ENCODE results near the gene TNFRSF14. TPM values are rescaled to one million over a fixed set of nuclear protein-coding genes. Genes with fewer than 3 reads are reported as not detected.

Gene TNFRSF14
- polyA plus RNA-seq, 1 donor from 2014 or later: 63.3 TPM

- Mint-ChIP-seq H3K36me3 (peaks cover 3% of the 10 kb centered on the region), H3K4me1 (peaks cover 0 to 6% (median 0%) of the 10 kb centered on the region in 3 donors), H3K27ac (no peak overlapping the region), H3K4me3 (no peak overlapping the region), H3K27me3 (peaks cover 11% of the 10 kb centered on the region), H3K9me3 (peaks cover 0 to 3% (median 0%) of the 10 kb centered on the region in 3 donors)
Observed at GRCh38 chr1:2605509-2606395, 49.6 kb downstream of the TNFRSF14 start.

GRCh38 chr1:2606396-2606880, 50.3 kb downstream of the TNFRSF14 start:
- peaks cover 0 to 2% (median 0%) of the 10 kb centered on the region in 3 donors for H3K4me1 Mint-ChIP-seq
- H3K4me3 Mint-ChIP-seq: no peak overlapping the region

GRCh38 chr1:2606881-2607621, 50.9 kb downstream of the TNFRSF14 start:
- peaks cover 3% of the 10 kb centered on the region for H3K36me3 Mint-ChIP-seq
- no peak overlapping the region for H3K27ac Mint-ChIP-seq
- H3K4me3 Mint-ChIP-seq: no peak overlapping the region
- H3K9me3 Mint-ChIP-seq: no peaks in the 10 kb centered on the region
- no peaks in the 10 kb centered on the region for H3K4me1 Mint-ChIP-seq
- H3K27me3 Mint-ChIP-seq: peaks cover 8% of the 10 kb centered on the region

More at GRCh38 chr1:2606396-2606880, 50.3 kb downstream of the TNFRSF14 start:
- Mint-ChIP-seq H3K27ac (no peak overlapping the region), H3K9me3 (no peaks in the 10 kb centered on the region), H3K36me3 (peaks cover 3% of the 10 kb centered on the region), H3K27me3 (peaks cover 10% of the 10 kb centered on the region)

GRCh38 chr1:2607641-2608091, 51.5 kb downstream of the TNFRSF14 start:
- Mint-ChIP-seq H3K27me3 (peaks cover 8% of the 10 kb centered on the region), H3K27ac (no peak overlapping the region), H3K4me1 (peaks cover 0 to 4% (median 0%) of the 10 kb centered on the region in 3 donors), H3K9me3 (peaks cover 0 to 2% (median 0%) of the 10 kb centered on the region in 3 donors), H3K4me3 (no peak overlapping the region), H3K36me3 (peaks cover 2% of the 10 kb centered on the region)

GRCh38 chr1:2609319-2610035, 53.3 kb downstream of the TNFRSF14 start:
- Mint-ChIP-seq H3K4me1 (peaks cover 0 to 4% (median 0%) of the 10 kb centered on the region in 3 donors), H3K4me3 (no peak overlapping the region), H3K27me3 (peaks cover 5% of the 10 kb centered on the region), H3K27ac (no peak overlapping the region), H3K9me3 (peaks cover 3 to 10% (median 8%) of the 10 kb centered on the region in 3 donors), H3K36me3 (no peaks in the 10 kb centered on the region)

DNA sequence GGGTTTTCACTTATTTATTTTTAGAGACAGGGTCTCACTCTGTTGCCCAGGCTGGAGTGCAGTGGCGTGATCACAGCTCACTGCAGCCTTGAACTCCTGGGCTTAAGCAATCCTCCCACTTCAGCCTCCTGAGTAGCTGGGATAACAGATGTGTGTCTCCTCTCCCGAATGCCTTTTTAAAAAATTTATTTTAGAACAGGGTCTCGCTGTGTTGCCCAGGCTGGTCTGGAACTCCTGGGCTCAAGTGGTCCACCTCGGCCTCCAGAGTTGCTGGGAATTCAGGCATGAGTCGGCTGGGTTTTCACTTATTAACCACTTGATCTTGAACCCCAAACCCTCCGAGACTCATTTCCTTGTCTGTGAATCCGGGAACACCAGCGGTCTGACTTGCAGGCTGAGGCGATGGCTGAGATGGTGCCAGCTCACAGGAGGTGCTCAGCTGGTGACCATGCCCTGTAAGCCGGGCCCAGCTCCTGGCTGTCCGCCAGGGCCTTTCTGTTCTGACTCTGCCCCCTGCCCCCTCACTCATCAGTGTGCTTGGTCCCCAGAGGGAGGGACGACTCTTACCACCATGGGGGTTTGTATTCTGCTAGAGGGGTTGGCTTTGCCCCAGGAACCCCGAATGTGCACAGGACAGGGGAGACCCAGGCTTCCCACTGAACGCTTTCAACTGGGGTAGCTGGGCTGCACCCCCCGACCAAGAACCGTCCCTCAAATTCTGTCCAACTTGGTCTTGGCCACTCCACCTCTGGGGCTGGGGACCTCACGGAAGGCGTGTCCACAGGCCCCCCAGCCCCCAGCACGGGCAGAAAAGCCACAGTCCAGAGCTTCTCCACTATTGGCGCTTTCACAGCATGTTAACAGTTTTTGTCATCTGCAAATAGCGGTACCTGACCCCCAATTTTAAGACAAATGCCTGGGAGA, 54.1 kb downstream of the TNFRSF14 start:
- H3K4me3 Mint-ChIP-seq: peak overlapping the region in 1 of 4 donors; percentile 52
- no peak overlapping the region for H3K27ac Mint-ChIP-seq
- no peaks in the 10 kb centered on the region for H3K36me3 Mint-ChIP-seq
- peaks cover 0 to 5% (median 0%) of the 10 kb centered on the region in 3 donors for H3K4me1 Mint-ChIP-seq
- peaks cover 5% of the 10 kb centered on the region for H3K27me3 Mint-ChIP-seq
- H3K9me3 Mint-ChIP-seq: peaks cover 3 to 16% (median 11%) of the 10 kb centered on the region in 3 donors

DNA sequence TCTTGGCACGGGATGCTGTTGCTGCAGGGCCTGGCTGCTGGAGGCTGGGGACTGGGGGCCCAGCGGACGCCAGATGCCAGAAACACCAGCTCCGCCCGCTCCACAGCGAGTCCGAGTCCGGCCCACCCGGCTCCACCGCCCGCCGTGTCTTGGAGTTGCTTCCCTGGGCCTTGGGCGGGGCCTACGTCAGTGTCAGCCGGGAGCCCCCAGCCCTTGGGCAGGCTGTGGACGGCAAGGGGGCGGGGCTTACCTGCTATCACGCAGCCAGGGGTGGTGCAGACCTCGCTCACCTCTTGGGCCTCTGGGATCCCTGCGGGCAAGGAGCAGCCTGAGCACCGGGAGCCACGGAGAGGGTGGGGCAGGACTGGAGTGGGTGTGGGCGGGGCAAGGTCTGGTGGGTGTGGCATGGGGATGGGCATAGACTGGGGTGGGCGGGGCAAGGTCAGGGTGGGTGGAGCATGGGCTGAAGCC, 54.9 kb downstream of the TNFRSF14 start:
- Mint-ChIP-seq H3K9me3 (peaks cover 3 to 21% (median 13%) of the 10 kb centered on the region in 3 donors), H3K36me3 (no peaks in the 10 kb centered on the region), H3K27me3 (peaks cover 5% of the 10 kb centered on the region), H3K4me1 (peaks cover 0 to 5% (median 0%) of the 10 kb centered on the region in 3 donors), H3K27ac (no peak overlapping the region), H3K4me3 (no peak overlapping the region)

DNA sequence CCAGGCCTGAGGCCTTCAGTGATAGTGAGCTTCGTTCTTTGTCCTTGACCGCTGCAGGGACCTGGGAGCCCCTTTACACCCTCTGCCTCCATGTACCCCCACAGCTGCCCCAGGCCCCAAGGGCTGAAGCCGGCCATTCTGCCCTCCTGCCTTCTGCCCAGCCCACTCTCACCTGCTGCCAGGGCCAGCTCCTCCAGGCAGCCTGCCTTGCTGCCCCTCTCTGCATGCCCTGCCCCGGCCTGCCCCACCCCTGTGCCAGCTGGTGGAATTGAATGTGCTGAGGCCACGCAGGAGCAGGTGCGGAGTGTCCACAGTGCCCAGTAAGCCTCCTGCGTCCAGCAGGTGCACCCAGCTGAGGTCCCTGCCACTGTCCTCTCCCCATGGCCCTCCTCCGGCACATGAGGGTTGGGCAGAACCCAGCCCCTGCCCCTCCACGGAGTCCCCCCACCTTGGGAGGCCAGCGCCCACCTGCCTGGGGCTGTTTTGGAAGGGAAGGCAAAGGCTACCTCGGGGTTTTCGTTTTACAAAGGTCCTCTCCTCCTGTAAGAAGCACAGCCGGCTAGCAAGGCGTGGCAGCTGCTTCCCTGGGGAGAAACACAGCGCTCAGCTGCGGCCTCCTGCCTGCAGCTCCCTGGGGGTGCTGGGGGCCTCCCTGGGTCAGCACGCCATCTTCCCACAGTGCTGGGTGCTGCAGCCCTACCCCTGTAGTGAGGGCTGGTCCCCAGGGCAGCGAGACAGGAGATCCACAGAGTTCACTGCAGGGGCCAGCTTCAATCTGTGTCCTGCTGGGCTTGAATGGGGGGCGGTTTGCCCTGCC, 55.7 kb downstream of the TNFRSF14 start:
- no peak overlapping the region for H3K4me3 Mint-ChIP-seq
- H3K4me1 Mint-ChIP-seq: peaks cover 0 to 5% (median 0%) of the 10 kb centered on the region in 3 donors
- H3K27ac Mint-ChIP-seq: no peak overlapping the region
- H3K36me3 Mint-ChIP-seq: no peaks in the 10 kb centered on the region
- H3K9me3 Mint-ChIP-seq: peaks cover 3 to 25% (median 17%) of the 10 kb centered on the region in 3 donors
- peaks cover 5% of the 10 kb centered on the region for H3K27me3 Mint-ChIP-seq

- H3K27ac Mint-ChIP-seq: no peak overlapping the region
- H3K4me3 Mint-ChIP-seq: peak overlapping the region in 1 of 4 donors; percentile 49
- peaks cover 5% of the 10 kb centered on the region for H3K27me3 Mint-ChIP-seq
- peaks cover 3 to 27% (median 17%) of the 10 kb centered on the region in 3 donors for H3K9me3 Mint-ChIP-seq
- peaks cover 0 to 5% (median 0%) of the 10 kb centered on the region in 3 donors for H3K4me1 Mint-ChIP-seq
- peaks cover 2% of the 10 kb centered on the region for H3K36me3 Mint-ChIP-seq
Observed at GRCh38 chr1:2612591-2613365, 56.6 kb downstream of the TNFRSF14 start.
